Fibroblast of mammary gland (primary cell): ENCODE results near the gene CYP27C1.

Experiments
- DNase-seq: peaks from one replicate; pipeline ENCODE4 v3.0.0-alpha.2; 2010; ENCODE audit warnings: low read depth
- H3K4me3 ChIP-seq: 2 replicates; pipeline ENCODE4 v1.5.1; 2011; ENCODE audit warnings: low read depth, mild to moderate bottlenecking, low read length, moderate library complexity; ENCODE audit not compliant: control insufficient read depth
- CTCF ChIP-seq: conservative IDR thresholded peaks from 2 replicates; pipeline ENCODE4 v1.5.1; 2011; ENCODE audit warnings: low read depth, low read length, inconsistent platforms; ENCODE audit not compliant: control insufficient read depth, insufficient read depth

CYP27C1 gene

GRCh38 chr2:127153691-127154158 is 66.4 kb downstream of the CYP27C1 start:
- no peak for TF ChIP-seq CTCF
- H3K4me3 ChIP-seq = no peak overlapping the region
- DNase-seq = peak; percentile 92

GRCh38 chr2:127150996-127151395 is 69.1 kb downstream of the CYP27C1 start:
- no peak overlapping the region for H3K4me3 ChIP-seq
- TF ChIP-seq CTCF = no peak
- peak; percentile 19 for DNase-seq

- H3K4me3 ChIP-seq = no peak overlapping the region
- DNase-seq = peak; percentile 96
- TF ChIP-seq CTCF = no peak
These were observed 70.7 kb downstream of the CYP27C1 start for GRCh38 chr2:127149384-127149783.

- H3K4me3 ChIP-seq = no peak overlapping the region
- DNase-seq = peak; percentile 23
- no peak for TF ChIP-seq CTCF
These were observed 73.1 kb downstream of the CYP27C1 start for GRCh38 chr2:127146820-127147502.

DNA sequence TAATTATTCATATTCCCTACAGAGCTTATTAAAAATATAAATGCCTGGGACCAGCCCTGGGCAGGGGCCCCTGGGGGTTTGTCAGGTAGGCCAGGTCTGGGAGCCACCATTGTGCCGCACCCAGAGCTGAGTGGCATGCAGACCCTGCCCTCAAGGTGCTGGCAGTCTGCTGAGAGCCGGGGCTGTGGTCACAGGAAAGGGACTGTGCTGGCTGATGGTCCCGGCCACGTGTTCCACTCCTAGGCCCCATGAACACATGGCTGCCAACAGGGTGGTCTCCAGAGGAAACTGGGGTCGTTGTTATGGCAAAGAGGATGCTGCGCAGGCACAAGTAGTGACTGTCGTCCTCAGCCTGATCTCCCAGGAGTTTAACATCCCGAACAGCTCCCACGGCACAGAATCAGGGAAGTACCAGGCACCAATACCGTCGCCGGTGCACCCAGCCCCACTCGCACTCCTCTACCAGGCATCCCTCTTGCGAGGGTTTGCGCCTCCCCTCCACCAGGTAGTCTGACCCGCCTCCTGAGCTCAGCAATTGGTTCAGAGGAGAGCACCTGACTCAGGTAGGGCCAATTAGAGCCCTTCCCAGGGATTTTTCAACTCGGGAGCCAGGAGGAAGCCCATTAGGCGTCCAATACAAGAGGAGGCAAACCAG is 73.9 kb downstream of the CYP27C1 start:
- DNase-seq = no peak
- no peak for TF ChIP-seq CTCF

DNA sequence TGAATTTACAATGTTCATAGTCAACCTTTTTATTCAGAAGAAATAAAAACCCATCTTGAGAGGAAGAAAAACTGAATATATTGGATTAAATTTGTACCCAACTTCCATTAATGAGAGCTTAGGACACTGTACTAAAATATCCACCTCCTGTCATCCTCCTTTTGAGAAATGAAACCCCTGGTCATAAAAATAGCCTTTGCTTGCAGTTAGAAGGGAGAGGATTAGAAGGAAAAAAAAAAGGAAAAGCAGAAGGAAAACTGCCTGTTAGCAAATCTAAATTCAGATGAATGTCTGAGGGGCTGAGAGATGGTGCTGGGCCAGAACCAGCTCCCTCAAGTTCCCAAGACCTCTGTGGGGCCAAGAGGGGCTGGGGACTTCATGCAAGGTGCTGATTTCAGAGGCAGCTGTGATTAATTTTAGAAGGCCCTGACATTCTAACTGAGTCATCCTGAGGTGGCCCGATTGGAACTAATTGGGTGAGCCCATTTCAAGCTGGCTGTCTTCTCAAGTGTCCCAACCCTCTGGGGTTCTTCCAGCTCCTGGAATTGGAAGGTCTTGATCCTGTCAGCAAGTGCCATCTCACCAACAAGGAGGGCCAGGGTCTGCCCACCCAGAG is 74.7 kb downstream of the CYP27C1 start:
- H3K4me3 ChIP-seq = no peak overlapping the region
- TF ChIP-seq CTCF = no peak
- DNase-seq = peak; percentile 69

More for the DNA sequence above, 73.9 kb downstream of the CYP27C1 start:
- no peak overlapping the region for H3K4me3 ChIP-seq
